HuH-7.5 (cell line): ENCODE data around the gene SYNPO2.
"Not testable (repeated sequence)": the region's sequence is repeated elsewhere in the genome, so short reads cannot be mapped to it uniquely, and the experiment has no call there.

Experiments used
- DNase-seq: peaks from one replicate; pipeline ENCODE4 v3.0.0; 2011; ENCODE audit warnings: low spot score

SYNPO2 gene

GRCh38 chr4:118974758-118975157 is 86.1 kb downstream of the SYNPO2 start:
- DNase-seq: no peak

- DNase-seq: no peak
These were observed 87.0 kb downstream of the SYNPO2 start for GRCh38 chr4:118975449-118976192.

- not testable (repeated sequence) for DNase-seq
These were observed 87.5 kb downstream of the SYNPO2 start for GRCh38 chr4:118976193-118976560.

GRCh38 chr4:118977100-118977499 is 88.4 kb downstream of the SYNPO2 start:
- DNase-seq: not testable (repeated sequence)

- no peak for DNase-seq
These were observed 91.1 kb downstream of the SYNPO2 start for GRCh38 chr4:118979712-118980111.

- DNase-seq: no peak
These were observed 92.7 kb downstream of the SYNPO2 start for GRCh38 chr4:118981171-118981838.

- peak; percentile 32 for DNase-seq
These were observed 93.3 kb downstream of the SYNPO2 start for GRCh38 chr4:118981839-118982381.

- DNase-seq: no peak
These were observed 94.6 kb downstream of the SYNPO2 start for GRCh38 chr4:118983293-118983692.

- no peak for DNase-seq
These were observed 95.2 kb downstream of the SYNPO2 start for GRCh38 chr4:118983831-118984230.

- no peak for DNase-seq
These were observed 96.7 kb downstream of the SYNPO2 start for GRCh38 chr4:118985170-118986000.

- DNase-seq: no peak
These were observed 99.4 kb downstream of the SYNPO2 start for GRCh38 chr4:118987959-118988634.

GRCh38 chr4:118988635-118988972 is 100.0 kb downstream of the SYNPO2 start:
- DNase-seq: no peak

GRCh38 chr4:118989098-118990080 is 100.7 kb downstream of the SYNPO2 start:
- no peak for DNase-seq

- no peak for DNase-seq
These were observed 103.0 kb downstream of the SYNPO2 start for GRCh38 chr4:118991686-118992085.

GRCh38 chr4:118992149-118992548 is 103.5 kb downstream of the SYNPO2 start:
- no peak for DNase-seq

GRCh38 chr4:118993333-118993732 is 104.7 kb downstream of the SYNPO2 start:
- no peak for DNase-seq

GRCh38 chr4:118994030-118994429 is 105.4 kb downstream of the SYNPO2 start:
- DNase-seq: no peak

GRCh38 chr4:118995693-118996391 is 107.2 kb downstream of the SYNPO2 start:
- no peak for DNase-seq

GRCh38 chr4:118997601-118998000 is 108.9 kb downstream of the SYNPO2 start:
- no peak for DNase-seq

GRCh38 chr4:118999919-119000318 is 111.3 kb downstream of the SYNPO2 start:
- no peak for DNase-seq
